NCI-H1436 (cell line): Measurements from ENCODE around the gene TNIP2.
"Not testable (repeated sequence)": the region's sequence is repeated elsewhere in the genome, so short reads cannot be mapped to it uniquely, and the experiment has no call there.

ENCODE experiments used
- DNase-seq: peaks from one replicate; lab custom pipeline; 2025; lab: John Stamatoyannopoulos, UW

The TNIP2 gene

GRCh38 chr4:2744576-2745270 is 11.4 kb downstream of the TNIP2 start:
- no peak for DNase-seq

GRCh38 chr4:2743518-2744445 is 12.4 kb downstream of the TNIP2 start:
- DNase-seq: no peak

- no peak for DNase-seq
Measured at GRCh38 chr4:2742823-2743517, 13.2 kb downstream of the TNIP2 start.

GRCh38 chr4:2742081-2742822 is 13.9 kb downstream of the TNIP2 start:
- DNase-seq: no peak

GRCh38 chr4:2741626-2742025 is 14.5 kb downstream of the TNIP2 start:
- no peak for DNase-seq

- DNase-seq: not testable (repeated sequence)
Measured at GRCh38 chr4:2738296-2738695, 17.8 kb downstream of the TNIP2 start.

GRCh38 chr4:2735869-2736268 is 20.3 kb downstream of the TNIP2 start:
- DNase-seq: no peak

GRCh38 chr4:2734612-2735011 is 21.5 kb downstream of the TNIP2 start:
- no peak for DNase-seq

- no peak for DNase-seq
Measured at GRCh38 chr4:2733844-2734574, 22.1 kb downstream of the TNIP2 start.

- DNase-seq: no peak
Measured at GRCh38 chr4:2733001-2733843, 22.9 kb downstream of the TNIP2 start.

GRCh38 chr4:2732526-2732925 is 23.6 kb downstream of the TNIP2 start:
- DNase-seq: no peak

- DNase-seq: no peak
Measured at GRCh38 chr4:2731907-2732317, 24.2 kb downstream of the TNIP2 start.

GRCh38 chr4:2729533-2729875 is 26.6 kb downstream of the TNIP2 start:
- no peak for DNase-seq

- no peak for DNase-seq
Measured at GRCh38 chr4:2728806-2729532, 27.2 kb downstream of the TNIP2 start.

- DNase-seq: no peak
Measured at GRCh38 chr4:2728221-2728620, 27.9 kb downstream of the TNIP2 start.

GRCh38 chr4:2726881-2727280 is 29.3 kb downstream of the TNIP2 start:
- DNase-seq: not testable (repeated sequence)

GRCh38 chr4:2725380-2725779 is 30.8 kb downstream of the TNIP2 start:
- no peak for DNase-seq

- DNase-seq: no peak
Measured at GRCh38 chr4:2723751-2724150, 32.4 kb downstream of the TNIP2 start.

GRCh38 chr4:2722033-2722432 is 34.1 kb downstream of the TNIP2 start:
- no peak for DNase-seq

- DNase-seq: no peak
Measured at GRCh38 chr4:2721586-2721985, 34.5 kb downstream of the TNIP2 start.
